Astrocyte of the hippocampus (primary cell): ENCODE measurements around the gene CBLB.
"Not testable (repeated sequence)": the region's sequence is repeated elsewhere in the genome, so short reads cannot be mapped to it uniquely, and the experiment has no call there.

ENCODE experiments used
- DNase-seq: peaks from one replicate; pipeline ENCODE4 v3.0.0; 2011; ENCODE audit warnings: low read depth, low spot score

Gene CBLB

DNA sequence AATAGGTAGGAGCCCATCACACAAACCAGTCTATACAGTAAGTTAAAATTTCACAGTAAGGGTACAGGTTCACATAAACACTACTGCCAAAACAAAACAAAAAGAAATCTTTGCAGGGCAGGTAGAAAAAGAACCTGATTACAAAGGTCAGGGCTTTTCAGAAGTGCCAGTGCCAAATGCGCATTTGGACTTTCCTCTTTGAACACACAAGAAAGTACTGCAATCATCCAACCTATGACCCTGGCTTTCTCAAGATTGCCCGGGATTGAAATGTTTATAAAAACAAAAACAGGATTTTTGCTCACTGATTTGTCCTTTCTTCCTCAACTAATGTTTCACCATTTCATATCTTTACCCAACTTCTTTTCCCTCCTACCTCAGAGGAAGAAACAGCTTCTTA is 47.4 kb downstream of the CBLB start:
- DNase-seq = no peak

DNA sequence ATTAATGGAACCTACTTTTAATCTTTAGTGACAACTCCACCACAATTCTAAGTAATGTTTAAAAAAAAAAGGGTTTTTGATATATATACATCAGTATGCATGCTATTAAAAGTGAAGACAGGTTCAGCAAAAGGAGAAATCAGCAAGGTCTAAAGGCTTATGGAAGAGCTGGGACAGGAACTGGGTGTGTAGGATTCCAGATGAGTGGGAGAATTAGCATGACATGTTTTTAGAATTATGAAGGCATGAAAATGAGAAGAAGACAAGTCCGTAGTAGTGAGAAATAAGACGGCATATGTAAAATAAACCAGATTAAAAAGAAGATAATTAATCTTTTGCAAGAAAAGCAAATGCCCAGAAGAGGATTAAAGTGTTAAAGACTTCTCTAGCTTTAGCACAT is 52.0 kb downstream of the CBLB start:
- no peak for DNase-seq

DNA sequence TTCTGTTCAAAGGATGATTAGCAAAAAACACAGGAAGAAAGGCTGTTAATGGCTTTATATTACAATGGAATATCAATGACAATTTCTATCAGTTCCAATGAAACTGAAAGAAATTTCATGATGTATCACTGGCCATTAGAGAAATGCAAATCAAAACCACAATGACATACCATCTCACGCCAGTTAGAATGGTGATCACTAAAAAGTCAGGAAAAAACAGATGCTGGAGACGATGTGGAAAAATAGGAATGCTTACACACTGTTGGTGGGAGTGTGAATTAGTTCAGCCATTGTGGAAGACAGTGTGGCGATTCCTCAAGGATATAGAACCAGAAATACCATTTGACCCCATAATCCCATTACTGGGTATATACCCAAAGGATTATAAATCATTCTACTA is 53.5 kb downstream of the CBLB start:
- not testable (repeated sequence) for DNase-seq

GRCh38 chr3:105813710-105814109 is 55.1 kb downstream of the CBLB start:
- DNase-seq = no peak

DNA sequence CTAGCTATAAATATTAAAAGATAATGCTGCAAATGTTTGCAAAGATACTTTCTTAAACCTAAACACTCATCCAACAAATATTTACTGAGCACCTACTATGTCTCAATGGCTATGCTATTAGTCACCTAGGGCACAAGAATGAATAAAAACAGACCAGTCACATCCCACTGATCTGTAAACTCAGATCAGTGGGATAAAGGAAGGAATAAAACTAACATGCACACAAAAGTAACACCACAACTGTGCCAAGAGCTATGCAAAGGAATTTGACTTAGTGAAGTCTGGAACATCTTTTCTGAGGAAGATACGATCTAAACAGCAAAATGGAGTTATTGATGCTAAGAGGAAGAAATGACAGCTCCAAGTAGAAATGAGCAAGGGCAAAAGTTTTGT is 56.6 kb downstream of the CBLB start:
- no peak for DNase-seq

GRCh38 chr3:105811518-105812193 is 57.2 kb downstream of the CBLB start:
- DNase-seq = no peak

DNA sequence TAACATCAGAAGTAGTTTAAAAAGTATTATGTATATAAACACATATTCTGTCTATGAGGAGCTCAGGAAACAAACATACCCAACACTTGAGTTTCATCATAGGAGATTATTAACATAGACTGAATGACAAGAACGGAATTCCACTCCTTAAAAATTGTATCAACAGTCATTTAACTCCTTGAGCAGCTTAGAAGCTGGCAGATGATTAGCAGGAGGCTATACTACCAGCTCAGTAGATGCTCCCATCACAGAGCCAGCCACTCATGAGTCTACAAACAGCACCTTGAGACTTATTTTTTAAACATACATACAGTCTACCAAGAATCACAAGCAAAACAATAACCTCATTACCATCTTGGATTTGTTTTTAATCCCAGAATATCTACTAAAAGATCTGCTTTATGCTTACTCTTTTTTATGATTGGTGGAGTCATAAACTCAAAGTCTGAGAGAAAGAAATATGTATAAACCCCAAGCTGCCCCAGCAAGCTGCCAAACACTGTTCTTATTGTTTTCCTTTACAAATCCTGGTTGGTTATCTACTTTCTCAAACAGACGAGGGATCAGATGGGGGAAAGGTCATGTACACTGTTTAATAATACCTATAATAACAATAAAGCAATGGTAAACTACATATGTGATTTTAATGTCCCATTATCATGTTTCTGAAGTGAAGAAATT is 59.5 kb downstream of the CBLB start:
- no peak for DNase-seq

- no peak for DNase-seq
Measured at GRCh38 chr3:105807701-105808100, 61.1 kb downstream of the CBLB start.

DNA sequence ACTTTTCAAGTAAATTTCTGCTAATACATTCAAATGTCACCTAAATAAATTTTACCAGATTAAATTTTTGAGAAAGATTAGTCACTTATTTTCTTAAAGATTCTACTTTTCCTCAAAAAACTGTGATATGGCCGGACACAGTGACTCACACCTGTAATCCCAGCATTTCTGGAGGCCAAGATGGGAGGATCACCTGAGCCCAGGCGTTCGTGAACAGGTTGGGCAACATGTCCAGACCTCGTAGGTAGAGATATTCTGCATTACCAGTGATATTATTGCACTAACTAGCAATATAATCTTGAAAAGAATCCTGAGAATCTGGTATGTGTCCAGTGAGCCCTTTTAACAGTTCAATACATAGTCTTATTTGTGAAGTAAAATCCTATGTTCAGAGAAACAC is 61.7 kb downstream of the CBLB start:
- no peak for DNase-seq

DNA sequence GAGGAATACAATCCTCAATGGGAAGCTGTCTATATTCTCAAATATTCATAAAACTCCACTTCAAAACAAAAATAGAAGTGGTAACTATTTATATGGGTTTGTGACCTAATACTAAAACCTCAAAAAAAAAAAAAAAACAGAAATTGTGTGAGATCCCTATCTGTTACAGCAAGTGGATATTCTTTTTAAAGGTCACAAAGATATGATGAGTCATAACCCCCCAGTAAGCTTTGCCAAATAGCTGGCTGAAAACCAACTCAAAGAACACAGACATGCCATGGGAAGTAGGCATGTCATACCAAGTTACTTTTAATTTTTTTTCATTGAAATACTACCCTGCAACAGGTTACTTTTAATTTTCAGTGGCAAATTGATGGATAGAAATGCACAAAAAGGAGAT is 62.5 kb downstream of the CBLB start:
- peak; percentile 36 for DNase-seq

- DNase-seq = no peak
Measured at GRCh38 chr3:105805404-105805803, 63.4 kb downstream of the CBLB start.

DNA sequence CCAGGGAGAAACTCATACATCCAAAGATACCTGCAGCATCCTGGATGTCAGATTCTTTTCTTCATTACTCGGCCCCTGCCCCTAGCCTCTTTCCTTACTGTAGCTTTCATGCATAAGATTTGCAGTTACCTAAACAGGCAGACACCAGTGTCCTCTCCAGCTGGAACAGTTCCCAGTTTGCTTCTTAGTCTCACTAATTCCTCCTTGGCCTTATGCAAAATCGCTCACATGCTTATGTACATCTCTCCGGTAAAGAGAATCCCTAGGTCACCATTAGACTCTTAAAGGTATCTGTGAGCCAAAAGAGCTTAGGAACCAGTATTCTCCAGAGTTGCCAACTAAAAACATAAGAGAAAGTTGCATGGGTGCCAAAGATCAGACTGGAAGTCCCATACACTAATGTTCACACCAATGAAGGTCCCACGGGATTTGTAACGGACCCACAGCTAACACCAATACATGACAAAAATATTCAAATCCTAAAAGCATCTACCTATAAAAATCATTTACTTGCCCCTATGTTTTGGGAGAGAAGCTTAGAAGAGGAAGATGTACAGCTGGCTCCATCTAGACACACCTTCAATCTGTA is 66.6 kb downstream of the CBLB start:
- no peak for DNase-seq

DNA sequence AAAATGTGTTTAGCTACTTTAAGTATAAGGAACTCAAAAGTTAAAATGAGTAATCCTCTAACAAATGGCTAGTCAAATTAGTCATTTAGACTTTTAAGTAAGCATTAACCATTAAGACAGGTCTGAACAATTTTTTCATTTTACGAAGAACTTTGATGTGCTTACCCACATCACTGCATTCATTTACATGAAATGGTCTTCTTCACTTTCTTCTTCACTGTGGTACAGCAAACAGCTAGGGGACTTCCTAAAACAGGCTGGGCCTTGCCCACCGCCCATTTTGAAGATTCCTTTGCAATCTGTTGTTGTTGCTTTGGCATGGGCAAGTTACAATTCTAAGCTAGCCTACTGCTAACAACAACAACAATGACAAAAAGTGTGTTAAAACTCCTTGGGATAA is 67.4 kb downstream of the CBLB start:
- no peak for DNase-seq

DNA sequence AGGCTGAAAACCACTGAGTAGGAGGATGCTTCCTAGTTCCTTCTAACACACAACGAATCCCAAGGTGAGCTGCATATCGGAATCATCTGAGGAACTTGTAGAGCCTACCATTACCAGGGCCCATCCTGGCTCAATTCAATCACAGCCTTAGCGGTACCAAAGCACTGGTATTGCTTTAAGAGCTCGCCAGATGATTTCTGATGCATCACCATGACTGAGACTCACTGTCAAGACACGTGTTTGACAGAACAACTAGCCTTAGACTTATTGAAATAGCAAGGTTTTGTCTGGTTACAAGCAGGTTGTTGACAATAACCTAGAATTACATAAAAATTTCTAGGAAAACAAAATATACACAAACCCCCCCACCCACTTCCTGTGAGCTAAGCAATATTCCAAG is 68.5 kb downstream of the CBLB start:
- no peak for DNase-seq

- DNase-seq = no peak
Measured at GRCh38 chr3:105799286-105799685, 69.5 kb downstream of the CBLB start.

- DNase-seq = no peak
Measured at GRCh38 chr3:105798381-105798934, 70.4 kb downstream of the CBLB start.

DNA sequence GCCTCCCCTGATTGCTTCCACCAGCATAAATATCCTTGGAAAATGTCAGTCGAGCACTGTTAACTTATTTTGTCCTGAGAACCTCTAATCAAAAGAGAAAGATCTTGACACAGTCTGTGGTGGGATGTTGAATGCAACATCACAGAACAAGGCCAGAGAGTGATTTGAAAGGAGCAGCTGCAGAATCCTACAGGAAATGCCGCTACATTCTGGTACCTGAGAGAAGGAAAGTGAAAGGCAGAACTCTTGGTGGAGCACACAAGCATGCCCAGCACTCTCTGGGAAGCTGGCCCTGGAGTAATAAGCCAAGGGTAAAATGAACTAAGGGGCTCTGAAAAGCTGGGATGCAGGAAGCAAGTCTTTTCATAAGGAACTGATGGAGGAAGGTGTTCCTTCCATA is 75.8 kb downstream of the CBLB start:
- peak; percentile 20 for DNase-seq

GRCh38 chr3:105791919-105792786 is 76.7 kb downstream of the CBLB start:
- DNase-seq = peak; percentile 68

- DNase-seq = peak; percentile 39
Measured at GRCh38 chr3:105791131-105791530, 77.7 kb downstream of the CBLB start.

GRCh38 chr3:105790534-105790933 is 78.3 kb downstream of the CBLB start:
- DNase-seq = no peak

- peak; percentile 26 for DNase-seq
Measured at GRCh38 chr3:105788593-105788992, 80.2 kb downstream of the CBLB start.

GRCh38 chr3:105787453-105787852 is 81.4 kb downstream of the CBLB start:
- DNase-seq = no peak
